Activated CD4-positive, alpha-beta T cell treated with anti-CD3 and anti-CD28 coated beads, Interleukin-2, amount 50 U/mL, for 1 hour (primary cell): ENCODE results near the gene GNAI3.
A peak's percentile ranks its signal among the peaks of the same experiment; 100 is the strongest.
"Not testable (repeated sequence)": the region's sequence is repeated elsewhere in the genome, so short reads cannot be mapped to it uniquely, and the experiment has no call there.

Experiments used
- DNase-seq: peaks from one replicate; pipeline ENCODE4 v3.0.0-alpha.2; 2020

GNAI3 gene

GRCh38 chr1:109639841-109640184 is 91.4 kb downstream of the GNAI3 start:
- DNase-seq, result no peak

- DNase-seq, result peak; percentile 93
These were observed 92.0 kb downstream of the GNAI3 start for GRCh38 chr1:109640285-109640865.

GRCh38 chr1:109641078-109641740 is 92.8 kb downstream of the GNAI3 start:
- no peak for DNase-seq

GRCh38 chr1:109641861-109642260 is 93.4 kb downstream of the GNAI3 start:
- DNase-seq, result no peak

GRCh38 chr1:109642626-109643025 is 94.2 kb downstream of the GNAI3 start:
- no peak for DNase-seq

- peak; percentile 90 for DNase-seq
These were observed 95.2 kb downstream of the GNAI3 start for GRCh38 chr1:109643385-109644230.

GRCh38 chr1:109644670-109645069 is 96.3 kb downstream of the GNAI3 start:
- no peak for DNase-seq

GRCh38 chr1:109649491-109649914 is 101.1 kb downstream of the GNAI3 start:
- no peak for DNase-seq

- DNase-seq, result no peak
These were observed 102.2 kb downstream of the GNAI3 start for GRCh38 chr1:109650609-109651008.

- no peak for DNase-seq
These were observed 104.0 kb downstream of the GNAI3 start for GRCh38 chr1:109652402-109652801.

- no peak for DNase-seq
These were observed 104.9 kb downstream of the GNAI3 start for GRCh38 chr1:109653306-109653705.

- no peak for DNase-seq
These were observed 106.1 kb downstream of the GNAI3 start for GRCh38 chr1:109654519-109654918.

GRCh38 chr1:109655615-109656519 is 107.5 kb downstream of the GNAI3 start, which contains the start of gene GSTM4:
Gene GSTM4, plus strand, starts transcription at chr1:109656099. Its CDS starts 291 bp downstream, at chr1:109656390.
- DNase-seq, result peak; percentile 45

- no peak for DNase-seq
These were observed 109.0 kb downstream of the GNAI3 start for GRCh38 chr1:109657395-109657794.

- DNase-seq, result no peak
These were observed 109.6 kb downstream of the GNAI3 start for GRCh38 chr1:109657970-109658369.

GRCh38 chr1:109658533-109659042 is 110.2 kb downstream of the GNAI3 start:
- no peak for DNase-seq

GRCh38 chr1:109659145-109659544 is 110.7 kb downstream of the GNAI3 start:
- no peak for DNase-seq

- no peak for DNase-seq
These were observed 111.7 kb downstream of the GNAI3 start for GRCh38 chr1:109659997-109660690.

- not testable (repeated sequence) for DNase-seq
These were observed 112.2 kb downstream of the GNAI3 start for GRCh38 chr1:109660691-109661026.

- no peak for DNase-seq
These were observed 113.0 kb downstream of the GNAI3 start for GRCh38 chr1:109661391-109661790.

GRCh38 chr1:109664671-109665070 is 116.3 kb downstream of the GNAI3 start:
- no peak for DNase-seq
